Activated T-cell treated with anti-CD3 and anti-CD28 coated beads for 24 hours (primary cell): Measurements from ENCODE around the gene PIK3CD.
A peak's percentile ranks its signal among the peaks of the same experiment; 100 is the strongest.

ENCODE experiments used
- DNase-seq: peaks from one replicate; pipeline ENCODE4 v3.0.0-alpha.2; 2020; ENCODE audit warnings: low read depth

Gene PIK3CD

GRCh38 chr1:9651565-9652378 is at the start of gene PIK3CD:
PIK3CD (plus strand) TSS chr1:9651731; CDS start chr1:9710456, 58,725 bp downstream.
- peak; percentile 33 for DNase-seq

GRCh38 chr1:9601942-9602793 is 49.4 kb upstream of the PIK3CD start:
- DNase-seq, result no peak

- DNase-seq, result no peak
These were observed 48.8 kb upstream of the PIK3CD start for GRCh38 chr1:9602794-9603167.

GRCh38 chr1:9603307-9603706 is 48.2 kb upstream of the PIK3CD start:
- no peak for DNase-seq

- DNase-seq, result no peak
These were observed 47.5 kb upstream of the PIK3CD start for GRCh38 chr1:9603766-9604753.

GRCh38 chr1:9604836-9605235 is 46.7 kb upstream of the PIK3CD start:
- DNase-seq, result no peak

GRCh38 chr1:9605946-9606455 is 45.5 kb upstream of the PIK3CD start:
- no peak for DNase-seq

- DNase-seq, result no peak
These were observed 45.1 kb upstream of the PIK3CD start for GRCh38 chr1:9606458-9606857.

- no peak for DNase-seq
These were observed 44.6 kb upstream of the PIK3CD start for GRCh38 chr1:9606948-9607347.

- no peak for DNase-seq
These were observed 44.2 kb upstream of the PIK3CD start for GRCh38 chr1:9607352-9607751.

GRCh38 chr1:9609998-9610397 is 41.5 kb upstream of the PIK3CD start:
- DNase-seq, result no peak

GRCh38 chr1:9610548-9610947 is 41.0 kb upstream of the PIK3CD start:
- no peak for DNase-seq

GRCh38 chr1:9611716-9612115 is 39.8 kb upstream of the PIK3CD start:
- DNase-seq, result no peak

GRCh38 chr1:9612162-9612845 is 39.2 kb upstream of the PIK3CD start:
- DNase-seq, result no peak

GRCh38 chr1:9612871-9613624 is 38.5 kb upstream of the PIK3CD start:
- DNase-seq, result no peak

- DNase-seq, result no peak
These were observed 37.8 kb upstream of the PIK3CD start for GRCh38 chr1:9613625-9614299.

- peak; percentile 39 for DNase-seq
These were observed 36.0 kb upstream of the PIK3CD start for GRCh38 chr1:9615316-9616063.

- no peak for DNase-seq
These were observed 32.4 kb upstream of the PIK3CD start for GRCh38 chr1:9618909-9619679.
